ENCODE measurements around the gene ITGB7.
"Not testable (repeated sequence)": the region's sequence is repeated elsewhere in the genome, so short reads cannot be mapped to it uniquely, and the experiment has no call there.

Gene ITGB7

DNA sequence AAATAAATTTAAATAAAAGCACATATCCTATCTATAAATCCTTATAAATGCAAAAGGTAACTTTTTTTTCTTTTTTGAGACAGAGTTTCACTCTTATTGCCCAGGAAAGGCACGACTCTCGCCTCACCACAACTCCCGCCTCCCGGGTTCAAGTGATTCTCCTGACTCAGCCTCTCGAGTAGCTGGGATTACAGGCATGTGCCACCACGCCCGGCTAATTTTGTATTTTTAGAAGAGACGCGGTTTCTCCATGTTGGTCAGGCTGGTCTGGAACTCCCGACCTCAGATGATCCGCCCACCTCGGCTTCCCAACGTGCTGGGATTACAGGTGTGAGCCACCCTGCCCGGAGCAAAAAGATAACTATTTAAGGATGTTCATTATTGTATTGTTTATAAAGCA, 28.2 kb downstream of the ITGB7 start:
- DNase-seq (ENCODE audit: low read depth), result not testable (repeated sequence)

DNA sequence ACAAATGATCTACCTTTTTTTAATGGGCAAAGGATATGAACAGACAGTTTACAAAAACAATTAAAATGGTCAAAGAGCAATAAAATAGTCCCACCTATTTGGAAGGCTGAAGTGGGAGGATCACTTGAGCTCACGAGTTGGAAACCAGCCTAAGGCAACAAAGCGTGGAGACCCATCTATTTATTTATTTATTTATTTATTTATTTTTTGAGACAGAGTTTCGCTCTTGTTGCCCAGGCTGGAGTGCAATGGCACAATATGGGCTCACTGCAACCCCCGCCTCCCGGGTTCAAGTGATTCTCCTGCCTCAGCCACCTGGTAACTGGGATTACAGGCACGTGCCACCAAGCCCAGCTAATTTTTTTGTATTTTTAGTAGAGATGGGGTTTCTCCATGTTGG, 29.6 kb downstream of the ITGB7 start:
- not testable (repeated sequence) for DNase-seq (ENCODE audit: low read depth)

DNA sequence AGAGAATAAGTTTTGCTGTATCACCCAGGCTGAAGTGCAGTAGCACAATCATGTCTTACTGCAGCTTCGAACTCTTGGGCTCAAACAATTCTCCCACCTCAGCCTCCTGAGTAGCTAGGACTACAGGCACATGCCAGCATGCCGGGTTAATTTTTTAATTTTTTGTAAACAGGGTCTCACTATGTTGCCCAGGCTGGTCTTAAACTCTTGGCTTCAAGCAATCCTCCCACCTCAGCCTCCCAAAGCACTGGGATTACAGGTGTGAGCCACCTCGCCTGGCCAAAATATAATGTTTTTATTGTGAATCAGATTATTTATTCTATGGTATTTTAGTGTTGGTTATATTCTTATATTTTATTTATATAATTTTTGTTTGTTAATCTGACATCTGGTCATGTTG, 30.3 kb downstream of the ITGB7 start:
- no peak for DNase-seq (ENCODE audit: low read depth)

DNA sequence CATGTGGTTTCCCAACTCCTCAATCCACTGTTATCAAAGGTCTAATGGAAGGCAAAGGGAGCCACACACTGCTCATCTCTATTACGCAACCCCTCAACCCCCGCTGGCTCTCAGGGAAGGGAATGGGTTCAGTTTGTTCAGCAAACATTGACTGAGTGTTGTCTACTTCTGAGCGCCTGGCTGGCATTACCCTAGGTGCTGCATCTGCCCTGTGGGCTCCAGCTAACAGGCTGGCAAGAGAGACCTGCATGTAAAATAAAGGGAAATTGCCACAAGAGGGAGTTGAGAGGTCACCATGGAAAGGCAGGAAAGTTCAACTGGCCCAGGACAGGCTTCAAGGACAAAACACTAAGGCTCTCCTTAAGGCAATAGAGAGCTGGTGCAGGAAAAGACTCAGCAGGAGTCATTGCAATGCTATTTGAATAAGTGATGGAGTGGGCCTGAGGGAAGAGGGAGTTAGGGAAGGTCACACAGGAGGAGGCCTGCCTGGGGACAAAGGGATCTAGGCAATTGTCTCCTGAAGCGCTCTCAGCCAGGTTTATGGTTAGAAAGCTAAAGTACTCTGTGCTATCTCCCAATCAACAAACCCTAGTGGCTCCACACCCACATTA, 32.1 kb downstream of the ITGB7 start:
- no peak for DNase-seq (ENCODE audit: low read depth)

DNA sequence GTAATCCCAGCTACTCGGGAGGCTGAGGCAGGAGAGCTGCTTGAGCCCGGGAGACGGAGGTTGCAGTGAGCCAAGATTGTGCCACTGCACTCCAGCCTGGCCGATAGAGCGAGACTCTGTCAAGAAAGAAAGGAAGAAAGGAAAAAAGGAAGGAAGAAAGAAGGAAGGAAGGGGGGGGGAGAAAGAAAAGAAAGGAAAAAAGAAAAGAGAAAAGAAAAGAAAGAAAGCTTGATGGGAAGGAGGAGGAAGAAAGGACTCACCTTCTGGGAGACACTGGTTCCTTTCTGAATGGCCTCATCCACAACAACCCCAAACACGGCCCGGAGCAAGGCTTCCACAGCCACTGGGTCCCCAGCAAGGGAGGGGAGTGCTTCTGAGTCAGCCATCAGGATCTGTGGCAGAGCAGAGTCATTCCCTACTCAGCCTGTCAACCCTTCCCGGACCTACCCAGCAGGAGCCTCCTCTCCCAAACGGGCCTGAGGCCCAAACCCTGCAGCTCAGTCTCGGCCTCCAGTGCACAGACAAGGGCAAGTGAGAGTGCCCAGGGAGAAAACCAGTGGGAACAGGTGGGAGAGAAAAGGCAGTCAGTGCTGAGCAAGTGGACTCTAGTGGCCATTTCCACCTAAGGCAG, 33.9 kb downstream of the ITGB7 start:
- no peak for DNase-seq (ENCODE audit: low read depth)

DNA sequence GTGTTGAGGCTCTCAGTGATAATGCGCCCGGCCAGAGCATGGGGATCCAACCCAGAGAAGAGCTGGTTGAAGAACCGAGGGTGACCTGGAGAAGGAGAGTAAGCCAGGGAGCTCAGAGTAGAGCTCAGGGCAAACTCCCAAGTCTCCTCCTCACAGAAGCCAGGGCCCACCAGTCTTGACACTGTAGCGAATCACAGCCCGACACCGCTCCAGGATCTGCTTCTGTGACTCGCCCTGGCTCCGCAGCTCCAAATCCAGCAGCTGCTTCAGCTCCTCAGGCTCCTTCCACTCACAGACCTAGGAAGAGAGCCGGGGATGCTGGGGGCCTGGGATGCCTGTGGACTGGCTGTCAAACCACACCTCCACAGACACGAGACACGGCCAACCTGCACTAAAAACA, 34.7 kb downstream of the ITGB7 start:
- DNase-seq (ENCODE audit: low read depth), result no peak

DNA sequence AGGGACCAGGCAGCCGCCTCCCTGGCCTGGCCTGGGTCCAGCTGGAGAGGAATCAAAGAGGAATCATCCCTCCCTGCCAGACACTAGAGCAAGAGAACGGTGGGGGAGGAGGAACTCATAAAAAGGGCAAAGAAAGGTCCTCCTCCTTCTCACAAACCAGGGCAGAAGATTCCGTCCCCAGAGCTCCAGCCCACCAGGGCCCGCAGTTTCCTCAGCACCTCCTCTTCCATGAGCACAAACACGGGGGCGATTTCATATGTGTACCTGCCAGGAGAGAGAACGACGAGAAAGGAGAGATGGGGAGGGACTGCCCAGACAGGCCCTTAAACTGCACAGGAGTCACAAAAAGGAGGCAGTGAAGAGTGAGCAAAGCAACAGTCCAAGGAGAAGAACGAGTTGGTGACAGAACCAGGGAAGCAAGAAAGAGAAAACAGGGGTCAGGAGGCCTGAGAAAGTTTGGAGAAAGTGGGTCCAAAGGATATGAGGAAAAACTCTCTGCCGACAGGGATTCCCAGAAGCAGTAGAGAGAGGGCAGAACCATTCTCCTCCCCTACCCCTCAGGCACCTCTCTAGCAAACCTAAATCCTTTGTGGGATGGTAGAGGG, 35.2 kb downstream of the ITGB7 start:
- DNase-seq (ENCODE audit: low read depth), result no peak

DNA sequence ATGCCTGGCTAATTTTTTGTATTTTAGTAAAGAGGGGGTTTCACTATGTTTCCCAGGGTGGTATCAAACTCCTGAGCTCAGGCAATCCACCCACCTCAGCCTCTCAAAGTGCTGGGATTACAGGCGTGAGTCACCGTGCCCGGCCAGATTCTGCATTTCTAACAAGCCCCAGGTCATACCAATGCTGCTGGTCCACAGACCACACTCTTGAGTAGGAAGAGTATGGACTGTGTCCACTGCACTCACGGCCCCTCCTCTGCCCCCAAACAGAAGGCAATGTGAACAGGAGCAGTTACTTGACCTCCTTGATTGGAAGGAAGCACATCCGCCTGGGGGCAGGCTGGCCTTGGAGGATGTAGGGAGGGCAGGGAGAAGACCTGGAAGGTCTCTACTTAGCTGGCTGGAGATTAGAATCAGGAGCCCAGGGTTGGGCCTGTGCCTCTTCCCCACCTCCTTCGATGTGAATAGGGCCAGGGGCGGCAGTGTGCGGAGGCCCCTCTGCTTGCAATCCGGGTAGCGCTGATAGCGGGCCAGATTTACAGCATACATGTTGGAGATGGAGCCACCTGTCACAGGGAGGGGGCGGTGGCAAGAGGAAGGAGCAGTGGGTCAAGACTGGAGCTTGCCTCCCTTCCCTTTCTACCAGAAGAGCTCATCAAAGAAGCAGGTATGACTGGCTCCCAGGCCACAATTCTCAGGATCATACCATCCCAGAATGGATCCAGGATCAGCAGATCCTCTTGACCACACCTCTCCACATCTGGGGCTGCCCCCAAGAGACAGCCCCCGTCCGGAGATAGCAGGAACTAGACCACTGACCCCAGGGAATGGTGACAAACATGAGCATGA, 36.0 kb downstream of the ITGB7 start:
- no peak for DNase-seq (ENCODE audit: low read depth)

DNA sequence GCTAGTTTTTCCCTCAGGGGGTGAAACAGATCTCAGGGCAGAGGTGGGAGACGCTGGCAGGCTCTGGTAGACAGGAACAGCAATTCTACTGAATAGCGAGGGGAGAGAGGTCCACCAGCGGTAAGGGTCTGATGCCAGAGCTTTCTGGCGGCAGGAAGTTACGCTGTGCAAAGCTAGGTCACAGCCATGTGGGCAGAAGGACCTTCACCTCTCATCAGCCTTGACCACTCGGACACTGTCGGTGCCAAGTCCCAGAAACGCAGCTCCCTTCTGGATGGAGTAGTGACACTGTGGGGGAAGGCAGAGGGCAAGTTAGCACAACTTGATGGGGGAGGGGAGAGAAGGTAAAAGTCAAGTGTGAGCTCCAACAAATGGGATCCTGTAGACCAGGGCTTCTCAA, 36.8 kb downstream of the ITGB7 start:
- no peak for DNase-seq (ENCODE audit: low read depth)

DNA sequence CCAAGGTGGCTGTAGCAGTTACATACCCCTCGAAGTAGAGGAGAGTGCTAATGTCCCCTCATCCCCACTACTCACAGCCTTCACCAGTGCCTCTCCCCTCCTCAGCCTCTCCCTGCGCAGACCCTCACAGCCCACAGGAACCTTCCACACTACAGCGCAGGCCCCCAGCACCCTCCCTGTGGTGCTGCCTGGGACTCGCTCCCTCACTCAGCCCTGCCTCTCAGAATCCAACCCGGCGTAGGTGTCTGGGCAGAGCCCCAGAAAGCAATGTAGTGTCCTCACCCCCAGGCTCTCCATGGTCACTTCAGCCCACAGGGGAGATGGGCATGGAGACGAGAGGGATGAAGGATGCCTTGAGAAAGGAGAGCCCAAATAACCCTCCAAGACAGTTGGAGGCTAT, 37.4 kb downstream of the ITGB7 start:
- DNase-seq (ENCODE audit: low read depth), result no peak

DNA sequence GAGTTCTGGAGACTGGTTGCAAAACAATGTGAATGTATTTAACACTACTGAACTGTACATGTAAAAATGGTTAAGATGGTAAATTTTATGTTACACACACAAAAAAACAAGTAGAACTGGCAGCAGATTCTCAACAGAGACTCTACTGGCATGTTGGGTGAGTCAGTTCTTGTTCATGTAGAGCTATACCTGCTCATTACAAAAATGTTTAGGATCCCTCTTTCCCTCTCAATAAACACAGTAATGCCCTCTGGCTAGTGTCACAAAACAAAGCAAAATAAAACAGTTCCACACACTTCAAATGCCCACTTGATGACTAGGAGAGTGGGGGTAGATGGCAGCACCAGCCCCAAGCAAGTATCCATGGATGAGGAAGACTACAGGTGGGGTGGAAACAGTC, 40.2 kb downstream of the ITGB7 start:
- no peak for DNase-seq (ENCODE audit: low read depth)

DNA sequence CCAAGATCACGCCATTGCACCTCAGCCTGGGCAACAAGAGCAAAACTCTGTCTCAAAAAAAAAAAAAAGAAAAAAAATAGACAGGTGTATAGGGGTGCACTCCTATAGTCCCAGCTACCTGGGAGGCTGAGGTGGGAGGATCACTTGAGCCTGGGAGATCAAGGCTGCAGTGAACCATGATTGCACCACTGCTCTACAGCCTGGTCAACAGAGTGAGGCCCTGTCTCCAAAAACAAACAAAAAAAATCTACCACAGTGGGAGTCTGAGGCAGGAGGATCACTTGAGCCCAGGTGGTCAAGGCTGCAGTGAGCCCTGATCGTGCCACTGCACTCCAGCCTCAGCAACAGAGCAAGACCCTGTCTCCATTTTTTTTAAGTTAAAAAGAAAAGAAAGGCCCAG, 44.0 kb downstream of the ITGB7 start:
- not testable (repeated sequence) for DNase-seq (ENCODE audit: low read depth)

DNA sequence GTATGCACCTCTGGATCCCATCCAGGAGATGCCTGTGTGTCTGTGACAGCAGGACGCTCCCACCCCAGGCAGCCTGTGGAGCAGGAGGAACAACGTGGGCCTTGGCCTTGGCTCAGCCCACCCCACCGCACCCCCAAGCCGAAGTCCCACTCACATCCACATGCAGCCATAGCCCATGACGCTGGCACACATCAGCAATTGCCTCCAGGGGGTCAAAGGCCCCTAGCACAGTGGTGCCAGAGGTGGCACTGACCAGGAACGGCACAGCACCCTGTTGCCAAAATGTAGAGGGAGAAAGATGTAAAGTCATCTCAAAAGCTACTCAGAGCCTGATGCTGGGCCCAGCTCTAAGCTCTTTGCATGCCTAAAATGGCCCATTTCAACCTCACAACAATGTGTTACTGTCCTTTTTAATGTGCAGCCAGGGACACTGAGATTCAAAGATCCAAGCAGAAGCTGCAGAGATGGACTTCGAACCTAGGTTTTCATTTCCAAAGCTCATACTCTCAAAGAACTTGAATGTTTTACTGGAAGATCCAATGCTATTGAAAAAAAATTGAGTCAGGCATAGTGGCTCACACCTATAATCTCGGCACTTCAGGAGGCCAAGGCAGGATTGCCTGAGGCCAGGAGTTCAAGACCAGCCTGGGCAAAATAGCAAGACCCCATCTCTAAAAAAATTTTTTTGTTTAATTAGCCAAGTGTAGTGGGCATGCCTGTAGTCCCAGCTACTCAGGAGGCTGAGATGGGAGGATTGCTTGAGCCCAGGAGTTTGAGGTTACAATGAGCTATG, 45.7 kb downstream of the ITGB7 start:
- no peak for DNase-seq (ENCODE audit: low read depth)

DNA sequence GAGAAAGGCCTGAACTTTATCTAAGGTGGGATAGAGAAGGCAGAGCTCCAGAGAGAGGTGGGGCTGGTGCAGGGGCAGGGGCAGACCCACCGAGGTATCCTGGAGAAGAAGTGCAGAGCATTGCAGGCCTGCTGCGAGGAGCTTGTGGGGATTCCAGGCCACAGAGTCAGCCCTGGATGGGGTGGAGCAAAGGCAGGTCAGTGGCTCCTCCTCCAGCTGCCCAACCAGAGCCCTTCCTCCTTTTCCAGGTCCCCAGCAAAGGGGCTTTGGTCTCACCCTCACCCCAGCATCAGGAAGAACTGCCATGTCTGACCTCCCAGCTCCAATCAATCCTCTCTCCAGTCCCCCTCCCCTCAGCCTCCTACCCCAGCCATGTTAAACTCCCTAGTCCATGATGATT, 46.4 kb downstream of the ITGB7 start:
- DNase-seq (ENCODE audit: low read depth), result no peak

DNA sequence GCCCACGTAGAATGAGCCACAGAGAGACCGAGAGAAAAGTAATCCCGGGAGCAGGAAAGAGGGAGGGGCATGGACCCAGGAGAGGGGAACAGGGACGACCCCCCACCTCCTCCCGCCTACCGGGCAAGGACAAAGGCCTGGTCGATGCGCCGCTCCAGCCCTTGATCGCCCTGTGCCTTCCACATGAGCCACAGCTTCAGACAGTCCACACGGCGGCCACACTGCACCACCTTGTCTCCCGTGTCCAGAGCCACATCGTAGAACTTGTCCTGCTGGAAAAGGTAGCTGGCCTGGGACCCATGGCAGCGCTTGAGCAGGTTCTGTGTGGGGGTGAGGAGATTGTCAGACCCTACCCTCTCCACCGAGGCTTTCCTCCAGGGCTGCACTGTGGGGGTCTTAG, 47.1 kb downstream of the ITGB7 start:
- no peak for DNase-seq (ENCODE audit: low read depth)

DNA sequence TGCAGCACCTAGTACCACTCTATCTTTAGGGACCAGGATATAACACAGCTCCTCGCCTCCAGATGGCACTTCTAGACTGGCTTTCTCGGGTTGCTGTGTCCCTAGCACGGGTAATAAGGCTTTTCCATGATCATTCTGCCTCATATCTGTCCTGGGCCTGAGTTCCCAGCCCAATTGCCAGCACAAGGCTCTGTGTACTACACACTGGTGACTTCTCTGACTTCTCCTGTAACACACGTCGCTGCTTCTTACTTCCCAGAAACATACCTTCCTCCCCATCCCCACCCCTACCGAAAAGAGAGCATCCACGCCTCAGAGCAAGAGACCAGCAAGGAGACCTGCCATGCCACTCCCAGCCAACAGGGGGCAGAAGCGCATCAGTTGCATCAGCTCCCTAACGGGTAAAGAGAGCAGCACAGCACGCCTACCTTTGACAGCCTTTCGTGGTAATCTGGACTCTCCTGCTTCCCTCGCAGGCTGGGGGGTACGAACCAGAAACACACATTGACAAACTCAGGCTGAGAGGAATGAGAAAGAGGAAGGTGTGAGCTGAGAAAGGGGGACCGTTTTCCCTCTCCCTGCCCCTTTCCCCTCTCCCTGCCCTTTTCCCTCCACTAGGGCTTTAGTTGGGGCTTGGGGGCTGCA, 47.7 kb downstream of the ITGB7 start:
- DNase-seq (ENCODE audit: low read depth), result peak; percentile 81

DNA sequence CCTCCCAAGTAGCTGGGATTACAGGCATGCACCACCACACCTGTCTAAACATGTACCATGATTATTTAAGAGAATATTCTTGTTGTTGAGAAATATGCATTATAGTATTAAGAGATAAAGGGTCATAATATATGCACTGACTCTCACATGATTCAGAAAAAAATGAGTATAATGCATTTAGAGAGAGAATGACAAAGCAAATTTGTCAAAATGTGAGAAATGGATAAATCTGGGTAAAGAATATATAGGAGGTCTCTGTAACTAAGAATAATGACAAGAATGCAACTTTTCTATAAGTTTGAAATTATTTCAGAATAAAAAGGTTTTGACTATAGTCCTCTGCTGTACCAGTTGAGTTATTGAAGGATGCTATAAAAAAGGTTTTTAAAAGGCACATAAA, 54.7 kb downstream of the ITGB7 start:
- no peak for DNase-seq (ENCODE audit: low read depth)

DNA sequence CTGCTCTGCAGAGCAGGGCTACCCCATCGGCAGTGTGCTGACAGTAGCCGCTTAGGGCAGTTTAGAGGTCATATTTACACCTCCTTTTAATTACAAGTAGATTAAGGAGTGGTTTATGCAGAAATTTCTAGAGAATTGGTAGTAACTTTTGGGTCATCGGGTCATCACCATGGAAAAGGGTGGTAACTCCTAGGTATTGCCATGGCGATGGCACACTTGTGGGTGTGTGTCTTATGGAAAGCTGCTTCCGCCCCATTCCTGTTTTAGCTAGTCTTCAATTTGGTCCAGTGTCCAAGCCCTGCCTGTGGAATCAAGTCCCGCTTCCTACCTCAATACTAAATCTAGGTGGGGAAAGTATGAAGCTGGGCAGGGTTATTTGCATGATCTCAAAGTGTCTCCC, 56.0 kb downstream of the ITGB7 start:
- no peak for DNase-seq (ENCODE audit: low read depth)

DNA sequence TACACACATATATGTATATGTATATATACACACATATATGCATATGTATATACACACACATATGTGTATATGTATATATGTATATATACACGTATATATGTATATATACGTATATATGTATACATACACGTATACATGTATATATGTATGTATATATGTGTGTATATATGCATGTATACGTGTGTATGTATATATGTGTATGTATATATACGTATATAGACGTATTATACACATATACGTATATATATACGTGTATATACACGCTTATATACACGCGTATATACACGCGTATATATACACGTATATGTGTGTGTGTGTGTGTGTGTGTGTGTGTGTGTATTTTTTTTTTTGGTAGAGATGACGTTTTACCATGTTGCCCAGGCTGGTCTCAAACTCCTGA, 59.4 kb downstream of the ITGB7 start:
- no peak for DNase-seq (ENCODE audit: low read depth)

DNA sequence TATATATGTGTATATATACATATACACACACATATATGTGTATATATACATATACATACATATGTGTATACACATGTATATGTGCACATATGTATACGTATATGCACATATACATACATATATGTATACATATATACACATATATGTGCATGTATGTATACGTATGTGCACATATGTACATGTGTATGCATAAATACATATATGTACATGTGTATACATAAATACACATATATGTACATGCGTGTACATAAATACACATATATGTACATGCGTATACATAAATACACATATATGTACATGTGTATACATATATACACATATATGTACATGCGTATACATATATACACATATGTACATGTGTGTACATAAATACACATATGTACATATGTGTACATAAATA, 59.9 kb downstream of the ITGB7 start:
- no peak for DNase-seq (ENCODE audit: low read depth)

DNA sequence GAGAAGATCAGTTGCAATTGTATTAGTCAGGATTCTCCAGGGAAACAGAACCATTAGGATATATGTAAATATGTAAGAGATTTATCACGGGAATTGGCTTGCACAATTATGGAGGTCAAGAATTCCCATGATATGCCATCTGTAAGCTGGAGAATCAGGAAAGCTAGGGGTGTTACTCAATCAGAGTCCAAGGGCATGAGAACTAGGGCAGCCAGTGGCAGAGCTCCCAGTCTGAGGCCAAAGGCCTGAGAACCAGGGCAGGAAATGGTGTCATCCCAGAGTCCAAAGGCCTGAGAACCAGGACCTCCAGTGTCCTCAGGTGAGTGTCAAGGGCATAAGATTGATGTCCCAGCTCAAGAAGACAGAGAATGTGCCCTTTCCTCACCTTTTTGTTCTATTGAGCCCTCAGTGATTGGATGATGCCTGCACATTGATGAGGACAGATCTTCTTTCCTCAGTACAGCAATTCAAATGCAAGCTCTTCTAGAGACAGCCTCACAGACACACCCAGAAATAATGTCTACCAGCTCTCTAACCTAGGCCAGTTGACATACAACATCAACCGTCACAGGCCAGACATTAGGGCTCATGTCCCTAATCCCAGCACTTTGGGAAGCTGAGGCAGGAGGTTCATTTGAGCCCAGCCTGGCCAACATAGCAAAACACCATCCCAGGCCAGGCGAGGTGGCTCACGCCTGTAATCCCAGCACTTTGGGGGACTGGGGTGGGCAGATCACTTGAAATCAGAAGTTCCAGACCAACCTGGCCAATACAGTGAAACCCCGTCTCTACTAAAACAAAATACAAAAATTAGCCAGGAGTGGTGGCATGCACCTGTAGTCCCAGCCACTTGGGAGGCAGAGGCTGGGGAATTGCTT, 61.4 kb downstream of the ITGB7 start:
- DNase-seq (ENCODE audit: low read depth), result no peak
